CD8-positive, alpha-beta memory T cell (primary cell): ENCODE results near the gene PPP1R13B. TPM values are rescaled to one million over a fixed set of nuclear protein-coding genes. Genes with fewer than 3 reads are reported as not detected.

Source experiments
- CTCF ChIA-PET: fragments of 350-600 bp; sonication (Branson Sonifier 250); formaldehyde crosslinking; loops from one replicate; lab custom pipeline; 2021; ENCODE audit warnings: antibody characterized with exemption; lab: Charles Lee
- POLR2A ChIA-PET: fragments of 350-600 bp; sonication (Branson Sonifier 250); formaldehyde crosslinking; loops from one replicate; lab custom pipeline; 2021; ENCODE audit warnings: antibody characterized with exemption; lab: Charles Lee
- DNase-seq, 5 donors: peaks; one replicate each; pipeline versions ENCODE4 v3.0.0 to v3.0.0-alpha.2; 2020 to 2022; ENCODE audit warnings: mixed read lengths in 1 of 5
- H3K27ac ChIP-seq: one replicate; pipeline ENCODE4 v1.7.0; 2013; ENCODE audit warnings: low read depth, mild to moderate bottlenecking, low read length, moderate library complexity
- H3K27me3 ChIP-seq: 2 replicates; pipeline ENCODE4 v1.7.0; 2013; ENCODE audit warnings: low read length, mild to moderate bottlenecking; ENCODE audit not compliant: insufficient read depth, poor library complexity, severe bottlenecking
- H3K36me3 ChIP-seq: 2 replicates; pipeline ENCODE4 v1.7.0; 2013; ENCODE audit warnings: mild to moderate bottlenecking, low read length, moderate library complexity; ENCODE audit not compliant: insufficient read depth
- H3K4me1 ChIP-seq: 2 replicates; pipeline ENCODE4 v1.7.0; 2013; ENCODE audit warnings: mild to moderate bottlenecking, low read length, moderate library complexity; ENCODE audit not compliant: insufficient read depth
- H3K4me3 ChIP-seq: 2 replicates; pipeline ENCODE4 v1.7.0; 2013; ENCODE audit warnings: mild to moderate bottlenecking, low read length
- H3K9me3 ChIP-seq: 2 replicates; pipeline ENCODE4 v1.7.0; 2013; ENCODE audit warnings: mild to moderate bottlenecking, low read length
- H3K27ac Mint-ChIP-seq, 8 donors: one replicate each; pipeline ENCODE4 v1.8.0; 2020 to 2021; ENCODE audit warnings: mixed read lengths in 8 of 8, mild to moderate bottlenecking in 6 of 8, inconsistent platforms in 3 of 8, moderate library complexity in 3 of 8
- H3K27me3 Mint-ChIP-seq, 2 donors: one replicate each; pipeline ENCODE4 v1.8.0; 2020 to 2021; ENCODE audit warnings: mixed read lengths in 2 of 2, mild to moderate bottlenecking in 1 of 2, moderate library complexity in 1 of 2
- H3K36me3 Mint-ChIP-seq, 3 donors: one replicate each; pipeline ENCODE4 v1.8.0; 2020 to 2021; ENCODE audit warnings: mixed read lengths in 3 of 3, inconsistent platforms in 1 of 3, mild to moderate bottlenecking in 1 of 3
- H3K4me1 Mint-ChIP-seq, 3 donors: one replicate each; pipeline ENCODE4 v1.8.0; 2020 to 2021; ENCODE audit warnings: mixed read lengths in 3 of 3, inconsistent platforms in 1 of 3, mild to moderate bottlenecking in 1 of 3
- H3K4me3 Mint-ChIP-seq, 7 donors: one replicate each; pipeline ENCODE4 v1.8.0; 2020 to 2021; ENCODE audit warnings: mixed read lengths in 7 of 7, mild to moderate bottlenecking in 6 of 7, moderate library complexity in 4 of 7, inconsistent platforms in 2 of 7
- H3K9me3 Mint-ChIP-seq, 5 donors: one replicate each; pipeline ENCODE4 v1.8.0; 2020 to 2022; ENCODE audit warnings: mixed read lengths in 5 of 5, mild to moderate bottlenecking in 3 of 5, moderate library complexity in 2 of 5, inconsistent platforms in 1 of 5
- polyA plus RNA-seq: library from polyadenylated mRNA; unstranded; fragments of 300-500 nt; fragmentation: Illumina TruSeq; gene quantifications from one replicate; pipeline ENCODE4 v1.2.3, GENCODE V29; 2021
- total RNA-seq, 2 experiments: library from RNA; stranded (reverse); gene quantifications; one replicate each; pipeline ENCODE4 v1.2.3, GENCODE V29; 2021

The PPP1R13B gene
- total and polyA plus RNA-seq, 3 experiments from 2014 or later: 10.4 to 14.4 (median 14.0) TPM

DNA sequence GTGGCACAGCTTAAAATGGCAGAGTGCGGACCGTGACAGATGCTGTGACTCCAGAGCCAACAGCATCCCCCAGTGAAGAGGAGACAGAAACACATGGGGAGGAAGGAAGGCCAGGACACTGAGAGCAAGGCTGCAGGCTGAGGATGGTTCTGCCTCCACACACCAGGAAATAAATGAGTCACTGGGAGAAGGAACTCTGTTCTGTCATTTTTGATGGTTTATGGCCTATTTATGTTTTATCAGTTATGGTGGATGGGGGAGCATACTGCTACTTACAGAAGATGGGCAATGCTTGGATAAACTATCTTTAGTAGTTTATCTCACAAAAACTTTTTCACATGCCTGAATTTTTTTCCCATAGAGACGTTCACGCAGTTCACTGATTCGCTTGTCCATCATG, 97.9 kb downstream of the PPP1R13B start:
- peaks cover 3% of the 10 kb centered on the region for H3K36me3 ChIP-seq
- H3K4me1 ChIP-seq: peaks cover 17% of the 10 kb centered on the region
- Mint-ChIP-seq H3K9me3 (no peaks in the 10 kb centered on the region), H3K4me1 (peaks cover 15 to 25% (median 18%) of the 10 kb centered on the region in 3 donors), H3K36me3 (peaks cover 0 to 49% (median 3%) of the 10 kb centered on the region in 3 donors), H3K27me3 (no peaks in the 10 kb centered on the region), H3K4me3 (no peak overlapping the region), H3K27ac (peak overlapping the region in 1 of 8 donors; percentile 46)
- ChIA-PET POLR2A (no interaction called here), CTCF (no interaction called here)
- no peak for DNase-seq
- H3K27ac ChIP-seq: no peak overlapping the region
- H3K27me3 ChIP-seq: no peaks in the 10 kb centered on the region
- H3K9me3 ChIP-seq: no peaks in the 10 kb centered on the region
- H3K4me3 ChIP-seq: no peak overlapping the region

- H3K4me1 Mint-ChIP-seq: peaks cover 15 to 25% (median 18%) of the 10 kb centered on the region in 3 donors
- H3K9me3 Mint-ChIP-seq: no peaks in the 10 kb centered on the region
- POLR2A ChIA-PET: no interaction called here
- CTCF ChIA-PET: interaction anchor here (1.0 kb wide), 1 partner anchor 12 kb away, joined by 3 read pairs; no protein-coding TSS in a partner anchor
- no peak overlapping the region for H3K4me3 ChIP-seq
- H3K27ac Mint-ChIP-seq: peak overlapping the region in 7 of 8 donors; percentile 73 to 97 (median 85)
- H3K27ac ChIP-seq: no peak overlapping the region
- H3K27me3 Mint-ChIP-seq: no peaks in the 10 kb centered on the region
- peaks cover 17% of the 10 kb centered on the region for H3K4me1 ChIP-seq
- H3K36me3 ChIP-seq: peaks cover 3% of the 10 kb centered on the region
- H3K36me3 Mint-ChIP-seq: peaks cover 0 to 48% (median 3%) of the 10 kb centered on the region in 3 donors
- H3K4me3 Mint-ChIP-seq: peak overlapping the region in 4 of 7 donors; percentile 32 to 59 (median 54)
- H3K9me3 ChIP-seq: no peaks in the 10 kb centered on the region
- no peaks in the 10 kb centered on the region for H3K27me3 ChIP-seq
- peak; percentile 23 to 80 (median 51) for DNase-seq
Measured at GRCh38 chr14:103748534-103748857, 98.9 kb downstream of the PPP1R13B start.

- H3K36me3 ChIP-seq: peaks cover 3% of the 10 kb centered on the region
- Mint-ChIP-seq H3K9me3 (no peaks in the 10 kb centered on the region), H3K4me1 (peaks cover 15 to 25% (median 18%) of the 10 kb centered on the region in 3 donors), H3K4me3 (no peak overlapping the region), H3K36me3 (peaks cover 0 to 55% (median 3%) of the 10 kb centered on the region in 3 donors), H3K27ac (peak overlapping the region in 1 of 8 donors; percentile 11), H3K27me3 (no peaks in the 10 kb centered on the region)
- no peaks in the 10 kb centered on the region for H3K9me3 ChIP-seq
- no peak for DNase-seq
- no peak overlapping the region for H3K4me3 ChIP-seq
- peaks cover 17% of the 10 kb centered on the region for H3K4me1 ChIP-seq
- H3K27ac ChIP-seq: no peak overlapping the region
- CTCF ChIA-PET: interaction anchor here (1.2 to 1.4 kb wide), 2 partner anchors 15 to 32 kb away, joined by 3 to 4 read pairs; partner anchors contain the start of genes XRCC3 and ZFYVE21
- POLR2A ChIA-PET: no interaction called here
- H3K27me3 ChIP-seq: no peaks in the 10 kb centered on the region
Measured at GRCh38 chr14:103746701-103747100, 100.7 kb downstream of the PPP1R13B start.

- Histone ChIP-seq H3K27ac (no peak overlapping the region), H3K9me3 (no peaks in the 10 kb centered on the region), H3K36me3 (peaks cover 3% of the 10 kb centered on the region), H3K4me1 (peaks cover 17% of the 10 kb centered on the region), H3K27me3 (no peaks in the 10 kb centered on the region), H3K4me3 (no peak overlapping the region)
- ChIA-PET POLR2A (no interaction called here), CTCF (interaction anchor here (1.2 to 1.4 kb wide), 2 partner anchors 13 to 30 kb away, joined by 3 to 4 read pairs; partner anchors contain the start of genes XRCC3 and ZFYVE21)
- peak in 1 of 5 donors; percentile 22 for DNase-seq
- no peaks in the 10 kb centered on the region for H3K27me3 Mint-ChIP-seq
- H3K4me3 Mint-ChIP-seq: no peak overlapping the region
- H3K36me3 Mint-ChIP-seq: peaks cover 0 to 65% (median 4%) of the 10 kb centered on the region in 3 donors
- no peak overlapping the region for H3K27ac Mint-ChIP-seq
- peaks cover 15 to 25% (median 18%) of the 10 kb centered on the region in 3 donors for H3K4me1 Mint-ChIP-seq
- H3K9me3 Mint-ChIP-seq: no peaks in the 10 kb centered on the region
Measured at GRCh38 chr14:103745424-103745823, 102.0 kb downstream of the PPP1R13B start.

DNA sequence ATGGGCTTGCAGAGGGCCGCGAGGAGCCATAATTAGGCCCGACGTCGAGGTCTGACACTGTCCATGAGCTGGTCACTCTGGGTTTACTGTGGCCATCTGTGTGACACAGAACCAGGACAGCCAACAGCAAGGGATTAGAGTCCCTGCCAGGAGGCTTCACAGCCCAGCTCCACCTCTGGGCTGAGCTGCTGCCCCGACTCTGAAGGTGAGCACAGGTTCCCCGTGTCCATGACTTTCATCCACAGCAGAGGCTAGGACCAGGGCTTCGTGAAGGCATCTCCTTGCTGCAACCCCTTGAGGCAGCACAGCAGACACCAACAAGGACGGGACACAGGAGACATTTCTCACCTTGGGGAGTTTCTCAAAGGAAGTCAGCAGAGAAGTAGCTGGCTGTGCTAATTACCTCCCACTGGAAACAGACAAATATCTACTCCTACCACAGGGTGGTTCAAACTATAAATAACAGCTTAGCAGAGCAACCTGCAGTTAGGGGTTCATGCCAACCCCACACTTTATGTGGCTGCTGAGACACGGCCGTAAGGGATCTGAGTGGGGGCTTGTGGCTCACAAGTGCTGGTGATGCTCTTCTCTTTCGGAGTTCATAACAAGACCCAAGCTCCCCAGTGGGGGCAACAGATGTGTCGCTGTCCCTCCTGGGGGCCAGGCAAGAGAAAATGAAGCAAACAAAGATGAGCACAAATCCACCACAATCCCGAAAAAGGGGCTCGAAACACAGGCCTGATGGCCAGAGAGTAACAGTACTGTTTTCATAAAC, 102.6 kb downstream of the PPP1R13B start:
- ChIA-PET CTCF (no interaction called here), POLR2A (no interaction called here)
- H3K27ac Mint-ChIP-seq: no peak overlapping the region
- H3K4me3 Mint-ChIP-seq: no peak overlapping the region
- H3K4me1 ChIP-seq: peaks cover 17% of the 10 kb centered on the region
- H3K27ac ChIP-seq: no peak overlapping the region
- no peak overlapping the region for H3K4me3 ChIP-seq
- no peaks in the 10 kb centered on the region for H3K27me3 Mint-ChIP-seq
- no peaks in the 10 kb centered on the region for H3K27me3 ChIP-seq
- peak in 1 of 5 donors; percentile 19 for DNase-seq
- H3K4me1 Mint-ChIP-seq: peaks cover 14 to 22% (median 18%) of the 10 kb centered on the region in 3 donors
- H3K36me3 ChIP-seq: peaks cover 3% of the 10 kb centered on the region
- no peaks in the 10 kb centered on the region for H3K9me3 Mint-ChIP-seq
- no peaks in the 10 kb centered on the region for H3K9me3 ChIP-seq
- peaks cover 1 to 67% (median 6%) of the 10 kb centered on the region in 3 donors for H3K36me3 Mint-ChIP-seq

GRCh38 chr14:103743691-103744090, 103.7 kb downstream of the PPP1R13B start:
- no peak for DNase-seq
- peaks cover 3 to 72% (median 3%) of the 10 kb centered on the region in 3 donors for H3K36me3 Mint-ChIP-seq
- peaks cover 3% of the 10 kb centered on the region for H3K36me3 ChIP-seq
- no peak overlapping the region for H3K4me3 ChIP-seq
- H3K4me1 ChIP-seq: peaks cover 14% of the 10 kb centered on the region
- CTCF ChIA-PET: no interaction called here
- H3K27me3 ChIP-seq: no peaks in the 10 kb centered on the region
- no peak overlapping the region for H3K27ac Mint-ChIP-seq
- POLR2A ChIA-PET: no interaction called here
- no peaks in the 10 kb centered on the region for H3K9me3 ChIP-seq
- H3K27ac ChIP-seq: no peak overlapping the region
- no peaks in the 10 kb centered on the region for H3K27me3 Mint-ChIP-seq
- H3K4me3 Mint-ChIP-seq: no peak overlapping the region
- no peaks in the 10 kb centered on the region for H3K9me3 Mint-ChIP-seq
- H3K4me1 Mint-ChIP-seq: peaks cover 9 to 13% (median 11%) of the 10 kb centered on the region in 3 donors

GRCh38 chr14:103742499-103743255, 104.7 kb downstream of the PPP1R13B start:
- Histone ChIP-seq H3K27ac (no peak overlapping the region), H3K4me1 (peaks cover 3% of the 10 kb centered on the region), H3K27me3 (no peaks in the 10 kb centered on the region), H3K9me3 (no peaks in the 10 kb centered on the region), H3K4me3 (no peak overlapping the region), H3K36me3 (peaks cover 3% of the 10 kb centered on the region)
- Mint-ChIP-seq H3K36me3 (peaks cover 3 to 82% (median 11%) of the 10 kb centered on the region in 3 donors), H3K27me3 (no peaks in the 10 kb centered on the region), H3K4me3 (no peak overlapping the region), H3K9me3 (no peaks in the 10 kb centered on the region), H3K4me1 (peaks cover 0 to 3% (median 1%) of the 10 kb centered on the region in 3 donors), H3K27ac (peak overlapping the region in 2 of 8 donors; percentile 47 to 84)
- no peak for DNase-seq
- POLR2A ChIA-PET: no interaction called here
- CTCF ChIA-PET: no interaction called here

DNA sequence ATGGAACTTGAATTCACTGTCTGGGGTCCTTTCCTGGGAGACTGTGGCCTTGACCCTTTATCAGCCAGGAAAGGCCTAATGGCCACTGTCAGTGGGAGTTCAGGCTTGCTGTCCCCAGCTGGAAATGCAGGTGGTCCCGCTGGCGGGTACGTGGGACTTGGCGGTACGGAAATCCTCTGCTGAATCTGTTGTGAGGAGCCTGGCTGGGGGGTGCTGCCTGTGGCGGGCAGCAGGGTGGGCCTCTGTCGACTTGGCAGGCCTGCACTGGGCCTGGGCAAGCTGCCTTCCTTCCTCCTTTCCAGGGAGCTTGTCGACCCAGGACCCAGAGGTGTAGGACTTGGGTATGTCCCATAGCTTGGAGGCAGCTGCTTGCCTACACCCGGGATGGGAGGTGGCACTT, 105.5 kb downstream of the PPP1R13B start:
- POLR2A ChIA-PET: no interaction called here
- peak in 1 of 5 donors; percentile 12 for DNase-seq
- CTCF ChIA-PET: no interaction called here
- H3K27me3 Mint-ChIP-seq: no peaks in the 10 kb centered on the region
- H3K27ac Mint-ChIP-seq: no peak overlapping the region
- H3K36me3 Mint-ChIP-seq: peaks cover 3 to 86% (median 12%) of the 10 kb centered on the region in 3 donors
- Histone ChIP-seq H3K4me3 (no peak overlapping the region), H3K4me1 (no peaks in the 10 kb centered on the region), H3K9me3 (no peaks in the 10 kb centered on the region), H3K27ac (no peak overlapping the region), H3K36me3 (peaks cover 3% of the 10 kb centered on the region), H3K27me3 (no peaks in the 10 kb centered on the region)
- no peaks in the 10 kb centered on the region for H3K4me1 Mint-ChIP-seq
- no peaks in the 10 kb centered on the region for H3K9me3 Mint-ChIP-seq
- H3K4me3 Mint-ChIP-seq: no peak overlapping the region
